Putamen (tissue), 1 donor: ENCODE measurements around the gene CHRNB1.

Experiments
- DNase-seq: peaks from one replicate; pipeline ENCODE4 v3.0.0-alpha.2; 2016; ENCODE audit warnings: low spot score

The CHRNB1 gene, protein sequence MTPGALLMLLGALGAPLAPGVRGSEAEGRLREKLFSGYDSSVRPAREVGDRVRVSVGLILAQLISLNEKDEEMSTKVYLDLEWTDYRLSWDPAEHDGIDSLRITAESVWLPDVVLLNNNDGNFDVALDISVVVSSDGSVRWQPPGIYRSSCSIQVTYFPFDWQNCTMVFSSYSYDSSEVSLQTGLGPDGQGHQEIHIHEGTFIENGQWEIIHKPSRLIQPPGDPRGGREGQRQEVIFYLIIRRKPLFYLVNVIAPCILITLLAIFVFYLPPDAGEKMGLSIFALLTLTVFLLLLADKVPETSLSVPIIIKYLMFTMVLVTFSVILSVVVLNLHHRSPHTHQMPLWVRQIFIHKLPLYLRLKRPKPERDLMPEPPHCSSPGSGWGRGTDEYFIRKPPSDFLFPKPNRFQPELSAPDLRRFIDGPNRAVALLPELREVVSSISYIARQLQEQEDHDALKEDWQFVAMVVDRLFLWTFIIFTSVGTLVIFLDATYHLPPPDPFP

DNA sequence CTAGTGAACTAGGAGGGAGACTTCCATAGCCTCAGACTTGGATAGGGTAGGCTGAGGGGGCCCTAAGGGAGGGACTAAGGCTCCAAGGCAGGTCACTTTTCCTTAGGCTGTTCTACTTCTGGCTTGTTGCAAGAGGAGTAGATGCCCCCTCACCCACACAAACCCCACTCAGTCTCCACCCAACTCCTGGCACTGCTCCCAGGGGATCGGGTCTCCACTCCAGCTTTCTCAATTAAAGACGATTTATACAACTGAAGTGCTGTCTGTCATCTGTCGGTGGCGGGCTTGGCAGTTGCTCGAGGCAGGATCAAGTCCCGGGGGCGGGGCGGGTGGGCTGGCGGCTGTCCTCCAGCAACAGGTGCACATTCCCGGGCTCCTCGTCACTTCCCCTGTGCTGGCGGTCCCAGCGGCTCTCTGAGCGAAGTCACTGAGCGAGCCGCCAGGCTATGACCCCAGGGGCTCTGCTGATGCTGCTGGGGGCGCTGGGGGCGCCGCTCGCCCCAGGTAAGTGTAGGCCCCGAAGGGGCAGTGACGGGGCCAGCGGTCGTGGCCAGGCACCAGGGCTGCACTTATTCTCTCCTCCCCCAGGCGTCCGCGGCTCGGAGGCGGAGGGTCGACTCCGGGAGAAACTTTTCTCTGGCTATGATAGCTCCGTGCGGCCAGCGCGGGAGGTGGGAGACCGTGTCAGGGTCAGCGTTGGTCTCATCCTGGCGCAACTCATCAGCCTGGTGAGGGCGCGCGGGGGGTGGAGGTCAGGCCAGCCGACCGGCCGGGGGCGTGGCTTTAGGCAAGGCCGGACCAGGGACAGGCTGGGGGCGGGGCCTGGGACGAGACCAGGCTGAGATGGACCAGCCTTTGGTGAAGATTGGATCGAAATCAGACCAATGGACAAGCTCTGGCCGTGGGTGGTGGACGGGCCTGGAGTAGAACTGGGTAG, at the start of gene CHRNB1:
TSS of gene CHRNB1 (plus strand) at position 380 of the 937 bp plus-strand sequence. CDS start at position 447, 67 bp downstream.
- peak; percentile 80 for DNase-seq

GRCh38 chr17:7396147-7396546, 48.7 kb upstream of the CHRNB1 start:
- DNase-seq: no peak

- DNase-seq: no peak
These were observed 46.2 kb upstream of the CHRNB1 start for GRCh38 chr17:7398612-7399011.

DNA sequence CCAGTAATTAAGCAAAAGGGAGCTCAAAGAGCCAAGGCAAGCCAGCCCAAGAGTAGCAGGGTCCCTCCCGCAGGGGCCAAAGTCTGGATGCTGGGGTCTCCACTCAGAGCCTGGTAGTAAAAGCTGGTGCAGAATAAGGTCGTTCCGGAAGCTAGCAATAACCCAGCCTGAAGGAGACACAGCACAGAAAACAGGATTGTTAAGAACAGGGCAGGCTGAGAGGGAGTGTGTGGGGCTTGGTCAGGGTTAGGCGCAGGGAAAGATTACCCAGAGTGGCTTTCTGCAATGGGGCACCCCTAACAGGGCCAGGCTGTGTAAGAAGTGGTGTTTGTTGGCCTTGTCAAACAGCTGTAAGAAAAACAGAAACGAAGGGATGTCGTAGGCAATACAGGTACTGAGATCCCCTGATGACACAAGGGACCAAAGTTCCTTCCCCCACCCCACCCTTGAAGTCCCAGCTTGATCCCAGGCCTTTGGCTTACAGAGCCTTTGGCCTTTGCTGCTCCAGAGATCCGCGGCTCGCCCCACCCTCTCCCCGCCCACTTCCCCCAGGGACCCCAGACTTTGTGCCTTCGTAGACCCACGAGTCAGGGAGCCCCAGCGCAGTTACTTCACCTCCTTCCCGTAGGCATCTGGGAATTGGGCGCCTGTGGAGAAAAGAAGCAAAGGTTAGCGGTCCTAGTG, 41.7 kb upstream of the CHRNB1 start:
- no peak for DNase-seq

- no peak for DNase-seq
These were observed 41.2 kb upstream of the CHRNB1 start for GRCh38 chr17:7403727-7403976.

GRCh38 chr17:7403977-7404736, 40.7 kb upstream of the CHRNB1 start, which contains the start of gene TMEM256:
Gene TMEM256, minus strand, starts transcription at chr17:7404097. Its CDS starts 13 bp downstream, at chr17:7404084.
- peak; percentile 100 for DNase-seq

DNA sequence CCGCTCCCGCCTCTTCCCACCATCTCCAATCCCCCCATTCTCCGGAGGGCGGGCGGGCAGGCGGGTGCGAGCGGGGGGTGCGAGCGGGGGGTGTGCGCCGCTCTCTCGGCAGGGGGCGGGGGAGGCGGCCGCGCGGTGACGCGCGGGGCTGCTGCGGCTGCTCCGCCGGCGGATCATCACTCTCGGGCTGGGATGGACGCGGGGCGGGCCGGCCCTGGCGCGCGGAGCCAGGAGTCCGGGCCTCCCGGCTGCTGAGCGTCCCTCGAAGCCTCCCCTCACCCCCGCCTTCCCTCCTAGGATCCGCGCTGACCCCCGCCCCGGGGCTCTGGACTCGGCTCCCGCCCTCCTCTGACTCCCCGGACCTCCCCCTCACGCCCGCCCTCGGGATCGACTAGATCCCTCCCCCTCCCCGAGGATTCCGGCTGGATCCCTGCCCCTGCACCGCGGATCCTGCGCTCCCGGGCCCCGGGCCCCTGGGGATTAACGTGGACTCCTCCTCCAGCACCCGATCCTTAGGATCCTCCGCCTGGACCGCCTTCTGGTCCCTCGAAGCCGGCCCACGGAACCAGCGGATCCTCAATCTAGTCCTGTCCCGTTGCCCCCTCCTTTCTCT, 40.0 kb upstream of the CHRNB1 start:
- no peak for DNase-seq

- DNase-seq: peak; percentile 42
These were observed 39.3 kb upstream of the CHRNB1 start for GRCh38 chr17:7405350-7406234.

DNA sequence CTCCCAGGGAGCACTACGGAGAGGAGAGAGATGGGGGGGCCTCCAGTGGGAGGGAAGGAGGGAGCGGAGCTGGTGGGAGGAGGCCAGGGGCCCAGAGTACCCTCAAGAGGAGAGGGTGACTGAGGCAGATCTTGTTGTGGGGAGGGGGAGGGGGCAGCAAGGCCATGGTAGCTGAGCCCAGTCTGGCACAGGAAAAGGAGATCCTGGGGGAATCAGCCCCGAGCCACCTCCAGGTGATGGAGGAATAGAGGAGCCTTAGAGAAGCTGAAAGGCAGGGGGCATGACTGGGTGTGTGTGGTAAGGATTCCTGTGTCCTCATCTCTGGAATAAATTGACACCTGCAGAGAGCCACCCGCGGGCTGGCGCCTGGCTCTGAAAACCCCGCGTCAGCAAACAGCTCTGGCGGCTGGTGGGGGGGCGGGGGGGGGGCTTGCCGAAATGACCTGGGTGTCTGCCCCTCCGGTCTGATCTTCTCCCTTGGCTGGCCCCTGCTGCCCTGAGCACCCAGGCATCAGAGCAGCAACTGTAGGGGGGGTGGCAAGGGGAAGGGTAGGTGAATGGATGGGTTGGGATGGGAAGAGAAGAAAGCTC, 38.5 kb upstream of the CHRNB1 start:
- DNase-seq: no peak

GRCh38 chr17:7407082-7407481, 37.8 kb upstream of the CHRNB1 start:
- no peak for DNase-seq

- DNase-seq: no peak
These were observed 37.2 kb upstream of the CHRNB1 start, which contains the start of gene NLGN2 for GRCh38 chr17:7407485-7408251. Gene NLGN2, plus strand, starts transcription at chr17:7407845. Its CDS starts 411 bp downstream, at chr17:7408256.

DNA sequence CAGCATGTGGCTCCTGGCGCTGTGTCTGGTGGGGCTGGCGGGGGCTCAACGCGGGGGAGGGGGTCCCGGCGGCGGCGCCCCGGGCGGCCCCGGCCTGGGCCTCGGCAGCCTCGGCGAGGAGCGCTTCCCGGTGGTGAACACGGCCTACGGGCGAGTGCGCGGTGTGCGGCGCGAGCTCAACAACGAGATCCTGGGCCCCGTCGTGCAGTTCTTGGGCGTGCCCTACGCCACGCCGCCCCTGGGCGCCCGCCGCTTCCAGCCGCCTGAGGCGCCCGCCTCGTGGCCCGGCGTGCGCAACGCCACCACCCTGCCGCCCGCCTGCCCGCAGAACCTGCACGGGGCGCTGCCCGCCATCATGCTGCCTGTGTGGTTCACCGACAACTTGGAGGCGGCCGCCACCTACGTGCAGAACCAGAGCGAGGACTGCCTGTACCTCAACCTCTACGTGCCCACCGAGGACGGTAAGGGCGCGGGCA, 36.6 kb upstream of the CHRNB1 start:
- DNase-seq: no peak

DNA sequence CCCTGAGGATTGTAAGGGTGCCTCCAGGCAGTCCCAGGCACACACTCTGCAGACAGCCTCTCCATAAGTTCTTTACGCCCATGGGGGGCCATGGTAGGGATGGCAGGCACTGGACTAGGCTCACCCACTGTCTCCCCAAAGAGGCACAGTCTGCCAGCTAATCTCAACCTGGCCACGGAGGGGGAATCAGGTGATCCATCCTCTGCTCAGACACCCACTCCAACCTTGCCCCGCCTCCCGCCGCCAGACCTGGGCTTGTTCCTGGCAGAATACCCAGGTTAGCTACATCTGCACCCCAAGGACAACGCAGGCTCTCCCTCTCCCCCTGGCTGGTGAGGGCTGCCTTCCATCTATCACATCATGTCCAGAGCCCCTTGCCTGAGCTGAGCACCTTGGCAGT, 36.0 kb upstream of the CHRNB1 start:
- DNase-seq: no peak

DNA sequence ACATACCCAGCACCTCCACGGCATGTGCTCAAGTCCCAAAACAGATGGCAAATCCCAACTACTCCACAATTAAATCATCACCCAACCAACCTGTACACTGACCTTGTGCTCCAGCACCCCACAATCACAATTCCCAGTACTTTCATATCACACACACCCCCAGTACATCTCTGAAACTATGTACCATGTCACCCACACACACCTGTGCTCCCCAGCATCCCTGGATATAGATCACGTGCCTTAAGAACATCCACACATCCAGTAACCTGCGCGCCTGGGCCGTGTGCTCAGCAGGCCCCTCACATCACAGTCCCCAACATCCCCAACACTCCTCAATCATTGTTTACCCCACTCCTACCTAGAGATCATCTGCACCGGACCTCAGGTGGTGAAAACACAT, 35.1 kb upstream of the CHRNB1 start:
- DNase-seq: no peak

GRCh38 chr17:7410634-7411426, 34.0 kb upstream of the CHRNB1 start:
- no peak for DNase-seq

GRCh38 chr17:7411427-7411750, 33.5 kb upstream of the CHRNB1 start:
- DNase-seq: no peak

DNA sequence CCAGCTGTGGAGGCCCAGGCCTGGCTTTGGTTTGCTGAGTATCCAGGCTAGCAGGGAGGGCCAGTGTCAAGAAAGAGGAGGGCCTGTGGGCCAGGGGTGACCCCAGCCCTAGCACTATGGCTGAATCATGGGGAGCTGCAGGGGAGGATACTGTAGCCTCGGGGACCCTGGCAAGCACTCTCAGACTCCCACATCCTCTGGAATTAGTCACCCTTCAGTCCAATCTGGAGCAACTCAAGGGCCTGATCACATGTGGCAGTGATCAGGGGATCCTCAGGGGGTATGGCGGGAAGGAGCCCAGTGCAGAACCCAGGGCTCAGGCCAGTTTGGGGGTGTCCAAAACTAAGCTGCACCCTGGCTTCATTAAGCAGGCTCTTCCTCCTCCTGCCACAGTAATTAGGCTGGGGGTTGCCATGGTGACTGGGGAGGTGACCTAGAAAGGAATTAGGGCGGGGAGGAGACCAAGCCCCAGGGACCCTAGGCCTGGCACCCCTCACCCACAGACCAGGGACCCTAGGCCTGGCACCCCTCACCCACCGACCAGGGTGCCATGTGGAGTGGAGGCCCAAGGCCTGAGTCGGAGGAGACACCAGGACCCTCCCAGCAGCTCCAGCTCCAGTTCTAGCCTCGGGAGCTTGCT, 31.4 kb upstream of the CHRNB1 start:
- DNase-seq: no peak
